Tibial nerve (tissue), 3 donors: ENCODE results near the gene EXOSC9.
A peak's percentile ranks its signal among the peaks of the same experiment; 100 is the strongest.

Experiments
- EP300 ChIP-seq, 2 donors: sonication (generic); formaldehyde crosslinking; IDR thresholded peaks; one replicate each; pipeline ENCODE4 v1.6.1; 2017; ENCODE audit warnings: antibody characterized with exemption in 2 of 2, mild to moderate bottlenecking in 1 of 2
- POLR2A ChIP-seq, 2 donors: fragments of 450-650 bp; IDR thresholded peaks; one replicate each; pipeline ENCODE4 v1.6.1; 2017; ENCODE audit warnings: antibody characterized with exemption in 2 of 2, mild to moderate bottlenecking in 2 of 2, moderate library complexity in 2 of 2

- TF ChIP-seq EP300 (IDR thresholded peaks at IDR 0.05) = peak in 1 of 2 donors; percentile 71
- TF ChIP-seq POLR2A (IDR thresholded peaks at IDR 0.05) = no peak
These were observed 15.6 kb upstream of the EXOSC9 start for GRCh38 chr4:121785479-121785878.
